H9 (cell line): ENCODE measurements around the gene PIK3R4. TPM values are rescaled to one million over a fixed set of nuclear protein-coding genes. Genes with fewer than 3 reads are reported as not detected.

Source experiments
- DNase-seq: peaks from one replicate; pipeline ENCODE4 v3.0.0-alpha.2; 2017
- H2AFZ ChIP-seq: one replicate; pipeline ENCODE4 v1.6.1; 2013; ENCODE audit warnings: mild to moderate bottlenecking, low read length, control low read depth, moderate library complexity
- H2AK5ac ChIP-seq: 2 replicates; pipeline ENCODE4 v1.6.1; 2013; ENCODE audit warnings: low read length, control low read depth, mixed read lengths; ENCODE audit not compliant: insufficient read length
- H2BK120ac ChIP-seq: one replicate; pipeline ENCODE4 v1.6.1; 2013; ENCODE audit warnings: low read depth, mild to moderate bottlenecking, low read length, control low read depth, inconsistent platforms; ENCODE audit not compliant: poor library complexity, severe bottlenecking
- H2BK12ac ChIP-seq: 2 replicates; pipeline ENCODE4 v1.6.1; 2013; ENCODE audit warnings: low read length, control low read depth, mixed read lengths, low read depth; ENCODE audit not compliant: insufficient read length
- H2BK15ac ChIP-seq: 2 replicates; pipeline ENCODE4 v1.6.1; 2013; ENCODE audit warnings: low read depth, low read length, control low read depth
- H2BK20ac ChIP-seq: one replicate; pipeline ENCODE4 v1.6.1; 2013; ENCODE audit warnings: low read depth, mild to moderate bottlenecking, low read length, control low read depth, inconsistent platforms; ENCODE audit not compliant: poor library complexity, severe bottlenecking
- H2BK5ac ChIP-seq: 2 replicates; pipeline ENCODE4 v1.6.1; 2013; ENCODE audit warnings: low read length, control low read depth, mixed read lengths; ENCODE audit not compliant: insufficient read length
- H3K14ac ChIP-seq: 2 replicates; pipeline ENCODE4 v1.6.1; 2013; ENCODE audit warnings: low read length, control low read depth; ENCODE audit not compliant: insufficient read depth
- H3K18ac ChIP-seq: 2 replicates; pipeline ENCODE4 v1.6.1; 2013; ENCODE audit warnings: low read depth, mild to moderate bottlenecking, mixed read lengths, low read length, control low read depth; ENCODE audit not compliant: insufficient read length
- H3K23ac ChIP-seq: 2 replicates; pipeline ENCODE4 v1.6.1; 2013; ENCODE audit warnings: low read length, control low read depth, mixed read lengths, low read depth; ENCODE audit not compliant: insufficient read length
- H3K23me2 ChIP-seq: 2 replicates; pipeline ENCODE4 v1.6.1; 2013; ENCODE audit warnings: low read depth, mild to moderate bottlenecking, mixed read lengths, low read length, control low read depth; ENCODE audit not compliant: insufficient read length, poor library complexity, severe bottlenecking
- H3K27ac ChIP-seq: 2 replicates; pipeline ENCODE4 v1.5.1; 2013; ENCODE audit warnings: low read length, control low read depth, mixed read lengths, low read depth; ENCODE audit not compliant: insufficient read length
- H3K27me3 ChIP-seq: 2 replicates; pipeline ENCODE4 v1.6.1; 2013; ENCODE audit warnings: low read length, control low read depth, inconsistent platforms; ENCODE audit not compliant: insufficient read depth
- H3K4ac ChIP-seq: 2 replicates; pipeline ENCODE4 v1.6.1; 2013; ENCODE audit warnings: low read depth, mild to moderate bottlenecking, control low read depth, inconsistent platforms, low read length, moderate library complexity
- H3K4me1 ChIP-seq: 2 replicates; pipeline ENCODE4 v1.6.1; 2013; ENCODE audit warnings: low read length, control low read depth, inconsistent platforms; ENCODE audit not compliant: insufficient read depth
- H3K4me2 ChIP-seq: 2 replicates; pipeline ENCODE4 v1.6.1; 2013; ENCODE audit warnings: low read length, control low read depth, mixed read lengths; ENCODE audit not compliant: insufficient read length, insufficient read depth
- H3K56ac ChIP-seq: 2 replicates; pipeline ENCODE4 v1.6.1; 2013; ENCODE audit warnings: low read depth, mild to moderate bottlenecking, mixed read lengths, low read length, control low read depth; ENCODE audit not compliant: insufficient read length
- H3K79me1 ChIP-seq: 2 replicates; pipeline ENCODE4 v1.6.1; 2013; ENCODE audit warnings: low read depth, mild to moderate bottlenecking, moderate library complexity, low read length, control low read depth, inconsistent platforms; ENCODE audit not compliant: insufficient read depth, poor library complexity, severe bottlenecking
- H3K79me2 ChIP-seq: 2 replicates; pipeline ENCODE4 v1.6.1; 2013; ENCODE audit warnings: low read length, control low read depth, inconsistent platforms; ENCODE audit not compliant: insufficient read depth
- H3K9ac ChIP-seq: 2 replicates; pipeline ENCODE4 v1.6.1; 2013; ENCODE audit warnings: low read length, control low read depth, mixed read lengths; ENCODE audit not compliant: insufficient read length; ENCODE audit errors: extremely low read depth
- H3K9me3 ChIP-seq: one replicate; pipeline ENCODE4 v1.6.1; 2013; ENCODE audit warnings: low read depth, low read length, inconsistent platforms; ENCODE audit not compliant: control insufficient read depth
- H3T11ph ChIP-seq: one replicate; pipeline ENCODE4 v1.6.1; 2013; ENCODE audit warnings: mild to moderate bottlenecking, low read length, control low read depth, inconsistent platforms
- H4K20me1 ChIP-seq: one replicate; pipeline ENCODE4 v1.6.1; 2013; ENCODE audit not compliant: control insufficient read depth, insufficient read length, insufficient read depth
- H4K5ac ChIP-seq: 2 replicates; pipeline ENCODE4 v1.6.1; 2013; ENCODE audit warnings: low read depth, mild to moderate bottlenecking, mixed read lengths, low read length, control low read depth; ENCODE audit not compliant: insufficient read length
- H4K8ac ChIP-seq: replicated peaks from 2 replicates; pipeline ENCODE4 v1.6.1; 2013; ENCODE audit warnings: low read length, control low read depth, mixed read lengths, low read depth; ENCODE audit not compliant: insufficient read length
- H4K91ac ChIP-seq: 2 replicates; pipeline ENCODE4 v1.6.1; 2013; ENCODE audit warnings: low read depth, mild to moderate bottlenecking, moderate library complexity, mixed read lengths, low read length, control low read depth; ENCODE audit not compliant: insufficient read length
- H3K27ac Mint-ChIP-seq, 3 experiments: 2 replicates in 2 of 3; 3 replicates in 1 of 3; pipeline ENCODE4 v1.8.0; 2020 to 2021; ENCODE audit warnings: mixed read lengths in 3 of 3, mild to moderate bottlenecking in 1 of 3, moderate library complexity in 1 of 3
- H3K27me3 Mint-ChIP-seq: 2 replicates; pipeline ENCODE4 v1.8.0; 2021; ENCODE audit warnings: low read depth, mild to moderate bottlenecking, moderate library complexity, mixed read lengths
- H3K36me3 Mint-ChIP-seq, 3 experiments: 2 replicates in 2 of 3; 3 replicates in 1 of 3; pipeline ENCODE4 v1.8.0; 2020 to 2021; ENCODE audit warnings: low read depth in 3 of 3, mixed read lengths in 3 of 3; ENCODE audit not compliant: insufficient read depth in 1 of 3
- H3K4me1 Mint-ChIP-seq, 2 experiments: 2 replicates each; pipeline ENCODE4 v1.8.0; 2020; ENCODE audit warnings: mixed read lengths in 2 of 2
- H3K4me3 Mint-ChIP-seq, 2 experiments: 2 replicates in 1 of 2; 3 replicates in 1 of 2; pipeline ENCODE4 v1.8.0; 2020 to 2021; ENCODE audit warnings: mild to moderate bottlenecking in 2 of 2, mixed read lengths in 2 of 2, moderate library complexity in 1 of 2
- H3K9me3 Mint-ChIP-seq, 2 experiments: 2 replicates in 1 of 2; 3 replicates in 1 of 2; pipeline ENCODE4 v1.8.0; 2020; ENCODE audit warnings: mild to moderate bottlenecking in 2 of 2, mixed read lengths in 2 of 2, moderate library complexity in 1 of 2
- WGBS: extraction: QIAGEN DNeasy Blood & Tissue Kit; methylation state at CpG from one replicate; pipeline ENCODE4 v1.1.7; 2013; ENCODE audit warnings: missing lambda C conversion rate, low lambda C conversion rate, mixed read lengths; ENCODE audit not compliant: insufficient read length; ENCODE audit errors: extremely low coverage; 5-methylcytosine and 5-hydroxymethylcytosine counted together
- total RNA-seq: library from RNA; stranded (reverse); gene quantifications from 2 replicates; pipeline ENCODE4 v1.2.1, GENCODE V29; 2021
- TF ChIP-seq, protein P1 (sequence below): fragments of 200-600 bp; sonication (generic); conservative IDR thresholded peaks from 3 replicates; pipeline ENCODE4 v1.8.0; 2021; ENCODE audit warnings: antibody characterized with exemption, mild to moderate bottlenecking

The PIK3R4 gene
- total RNA-seq, 1 experiment from 2014 or later = 28.6 TPM

DNA sequence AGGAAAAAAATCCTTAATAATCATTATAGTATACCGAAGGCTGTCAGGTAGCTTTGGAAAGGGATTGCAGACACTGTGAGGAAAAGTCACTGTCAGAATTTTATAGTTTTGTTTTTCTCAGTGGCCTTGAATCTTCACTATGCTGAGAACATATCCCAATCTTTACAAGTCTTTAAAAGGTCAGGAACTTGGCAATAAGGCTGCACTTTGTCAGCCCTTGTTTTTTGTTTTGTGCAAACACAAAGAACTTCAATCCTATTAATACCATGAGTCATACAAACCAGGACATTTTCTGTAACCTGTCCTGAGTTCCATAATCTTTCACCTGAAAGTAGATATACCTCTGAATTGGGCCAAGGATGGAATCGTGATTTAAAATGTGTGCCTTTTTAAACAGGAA, 45.6 kb upstream of the PIK3R4 start:
- no peak overlapping the region for H2BK12ac ChIP-seq
- H3K27ac ChIP-seq = no peak overlapping the region
- no peaks in the 10 kb centered on the region for H3K23me2 ChIP-seq
- WGBS = no CpG with 5 or more reads among the region's 2 CpGs
- no peak overlapping the region for H4K8ac ChIP-seq
- no peaks in the 10 kb centered on the region for H3K79me2 ChIP-seq
- H3K14ac ChIP-seq = no peak overlapping the region
- Mint-ChIP-seq H3K9me3 (no peaks in the 10 kb centered on the region), H3K27me3 (no peaks in the 10 kb centered on the region), H3K27ac (no peak overlapping the region), H3K4me3 (no peak overlapping the region), H3K36me3 (no peaks in the 10 kb centered on the region), H3K4me1 (peaks cover 20 to 27% of the 10 kb centered on the region in 2 experiments)
- no peak for DNase-seq
- H3K4me2 ChIP-seq = no peak overlapping the region
- H3K4me1 ChIP-seq = no peaks in the 10 kb centered on the region; the same call in 1 of the 2 replicates
- H3K9ac ChIP-seq = no peak overlapping the region
- no peak overlapping the region for H3T11ph ChIP-seq
- H3K56ac ChIP-seq = no peak overlapping the region
- H3K4ac ChIP-seq = no peak overlapping the region
- H2AFZ ChIP-seq = no peak overlapping the region
- no peak overlapping the region for H3K23ac ChIP-seq
- no peak overlapping the region for H2BK15ac ChIP-seq
- H3K79me1 ChIP-seq = no peaks in the 10 kb centered on the region
- no peaks in the 10 kb centered on the region for H3K27me3 ChIP-seq
- H2AK5ac ChIP-seq = no peak overlapping the region
- H3K9me3 ChIP-seq = no peaks in the 10 kb centered on the region
- no peak overlapping the region for H2BK5ac ChIP-seq
- H4K20me1 ChIP-seq = no peaks in the 10 kb centered on the region
- no peak overlapping the region for H3K18ac ChIP-seq
- no peak overlapping the region for H4K91ac ChIP-seq
- TF ChIP-seq, protein P1, sequence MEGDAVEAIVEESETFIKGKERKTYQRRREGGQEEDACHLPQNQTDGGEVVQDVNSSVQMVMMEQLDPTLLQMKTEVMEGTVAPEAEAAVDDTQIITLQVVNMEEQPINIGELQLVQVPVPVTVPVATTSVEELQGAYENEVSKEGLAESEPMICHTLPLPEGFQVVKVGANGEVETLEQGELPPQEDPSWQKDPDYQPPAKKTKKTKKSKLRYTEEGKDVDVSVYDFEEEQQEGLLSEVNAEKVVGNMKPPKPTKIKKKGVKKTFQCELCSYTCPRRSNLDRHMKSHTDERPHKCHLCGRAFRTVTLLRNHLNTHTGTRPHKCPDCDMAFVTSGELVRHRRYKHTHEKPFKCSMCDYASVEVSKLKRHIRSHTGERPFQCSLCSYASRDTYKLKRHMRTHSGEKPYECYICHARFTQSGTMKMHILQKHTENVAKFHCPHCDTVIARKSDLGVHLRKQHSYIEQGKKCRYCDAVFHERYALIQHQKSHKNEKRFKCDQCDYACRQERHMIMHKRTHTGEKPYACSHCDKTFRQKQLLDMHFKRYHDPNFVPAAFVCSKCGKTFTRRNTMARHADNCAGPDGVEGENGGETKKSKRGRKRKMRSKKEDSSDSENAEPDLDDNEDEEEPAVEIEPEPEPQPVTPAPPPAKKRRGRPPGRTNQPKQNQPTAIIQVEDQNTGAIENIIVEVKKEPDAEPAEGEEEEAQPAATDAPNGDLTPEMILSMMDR = no peak
- no peak overlapping the region for H2BK120ac ChIP-seq
- H4K5ac ChIP-seq = no peak overlapping the region
- H2BK20ac ChIP-seq = no peak overlapping the region
